ENCODE measurements around the gene ILF2. TPM values are rescaled to one million over a fixed set of nuclear protein-coding genes. Genes with fewer than 3 reads are reported as not detected.
A peak's percentile ranks its signal among the peaks of the same experiment; 100 is the strongest.
"Not testable (repeated sequence)": the region's sequence is repeated elsewhere in the genome, so short reads cannot be mapped to it uniquely, and the experiment has no call there.

The ILF2 gene
- total RNA-seq (2014; rRNA removed; shearing (Covaris generic)) = 617 and 629 TPM in 2 replicates

- peak; percentile 98 for DNase-seq (ENCODE audit: low read depth)
These were observed at the start of gene ILF2 for GRCh38 chr1:153670859-153671627. ILF2 (minus strand) TSS chr1:153670993; CDS start chr1:153670922, 71 bp downstream.

GRCh38 chr1:153717330-153717729 lies 46.5 kb upstream of the ILF2 start:
- no peak for DNase-seq (ENCODE audit: low read depth)

- DNase-seq (ENCODE audit: low read depth) = not testable (repeated sequence)
These were observed 45.4 kb upstream of the ILF2 start for GRCh38 chr1:153716211-153716610.

DNA sequence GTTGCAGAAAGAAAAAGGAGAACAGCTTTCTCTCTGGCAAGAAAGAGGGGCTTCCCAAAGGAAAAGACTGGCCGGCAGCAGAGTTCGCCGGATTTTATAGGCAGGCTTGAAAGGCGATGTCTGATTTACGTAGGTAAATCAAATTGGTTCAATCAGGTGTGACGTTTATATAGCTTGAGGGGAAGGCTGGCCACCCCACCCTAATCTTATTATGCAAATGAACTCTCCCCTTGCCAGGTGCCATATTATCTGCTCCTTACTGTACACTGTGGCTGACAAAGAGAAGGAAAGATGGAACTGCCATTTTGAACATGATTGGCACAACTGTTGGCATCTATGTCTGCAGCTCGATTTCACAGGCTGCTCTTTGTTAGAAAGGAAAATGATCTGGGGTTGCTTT lies 40.2 kb upstream of the ILF2 start:
- no peak for DNase-seq (ENCODE audit: low read depth)

DNA sequence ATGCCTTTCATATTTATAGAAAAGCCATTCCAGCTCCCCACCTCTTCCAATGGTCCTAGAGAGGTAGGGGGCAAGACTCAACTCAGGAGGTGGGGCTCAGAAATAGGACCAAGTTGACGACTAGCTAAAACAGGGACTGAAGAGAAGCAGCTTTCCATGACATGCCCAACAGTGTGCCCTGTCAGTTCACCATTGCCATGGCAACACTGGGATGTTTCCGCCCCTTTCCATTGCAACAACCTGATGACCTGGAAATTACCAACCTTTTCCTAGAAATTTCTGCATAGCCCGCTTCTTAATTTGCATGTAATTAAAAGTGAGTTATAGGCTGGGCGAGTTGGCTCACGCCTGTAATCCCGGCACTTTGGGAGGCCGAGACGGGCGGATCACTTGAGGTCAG lies 34.7 kb upstream of the ILF2 start:
- no peak for DNase-seq (ENCODE audit: low read depth)

GRCh38 chr1:153699768-153700167 lies 29.0 kb upstream of the ILF2 start:
- no peak for DNase-seq (ENCODE audit: low read depth)

DNA sequence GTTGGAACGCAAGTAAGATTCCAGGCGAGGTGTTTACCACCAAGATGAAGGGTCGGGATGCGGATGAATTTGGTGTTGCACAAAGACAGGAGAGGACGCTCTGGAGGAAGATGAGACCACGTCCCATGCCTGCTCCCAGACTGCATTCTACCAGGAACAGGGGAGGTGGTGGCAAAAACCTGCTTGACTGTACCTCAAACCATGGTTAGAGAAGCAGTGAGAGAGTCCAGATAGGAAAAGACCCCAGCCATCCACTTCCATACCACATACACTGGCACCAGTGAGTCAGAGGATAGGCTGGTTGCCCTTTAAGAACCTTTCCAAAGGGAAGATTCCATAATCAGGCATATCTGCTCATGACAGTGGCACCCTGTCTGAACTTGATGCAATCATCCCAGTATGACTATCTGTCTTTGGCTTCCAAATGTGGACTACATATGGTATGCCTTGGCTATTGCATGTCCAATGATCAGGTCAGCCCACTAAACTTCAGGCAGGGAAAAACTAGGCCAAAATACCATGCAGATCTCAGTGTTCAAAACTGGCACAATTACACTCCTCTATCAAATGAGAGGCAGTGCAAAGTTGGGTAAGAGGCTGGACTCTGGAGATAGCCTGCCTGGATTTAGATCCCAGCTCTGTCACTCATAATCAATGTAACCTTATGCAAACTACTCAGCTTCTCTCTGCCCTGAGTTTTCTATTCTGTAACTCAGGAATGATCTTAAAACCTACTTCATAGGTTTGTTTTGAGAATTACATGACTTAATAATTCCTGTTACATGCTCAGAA lies 28.3 kb upstream of the ILF2 start:
- DNase-seq (ENCODE audit: low read depth) = no peak

GRCh38 chr1:153698020-153698922 lies 27.5 kb upstream of the ILF2 start:
- DNase-seq (ENCODE audit: low read depth) = no peak

- peak; percentile 71 for DNase-seq (ENCODE audit: low read depth)
These were observed 26.6 kb upstream of the ILF2 start for GRCh38 chr1:153697191-153698019.

DNA sequence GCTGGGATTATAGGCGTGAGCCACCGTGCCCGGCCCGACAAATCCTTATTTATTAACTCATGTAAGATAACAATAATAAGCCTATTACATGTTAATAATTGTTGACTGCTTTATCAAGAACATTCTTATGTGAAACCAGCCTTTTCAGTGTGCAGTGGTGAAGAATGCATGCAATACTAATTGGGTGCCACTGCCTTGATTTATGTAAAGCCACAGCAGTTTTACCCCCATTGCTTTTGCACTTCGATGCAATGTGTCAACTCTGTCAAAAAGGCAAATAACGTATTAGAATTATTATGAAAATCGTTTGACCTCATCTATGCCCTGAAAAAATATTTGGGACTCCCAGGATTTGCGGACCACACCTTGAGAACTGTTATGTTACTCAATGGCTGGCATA lies 25.9 kb upstream of the ILF2 start:
- DNase-seq (ENCODE audit: low read depth) = no peak

- DNase-seq (ENCODE audit: low read depth) = no peak
These were observed 22.7 kb upstream of the ILF2 start for GRCh38 chr1:153693466-153693865.

DNA sequence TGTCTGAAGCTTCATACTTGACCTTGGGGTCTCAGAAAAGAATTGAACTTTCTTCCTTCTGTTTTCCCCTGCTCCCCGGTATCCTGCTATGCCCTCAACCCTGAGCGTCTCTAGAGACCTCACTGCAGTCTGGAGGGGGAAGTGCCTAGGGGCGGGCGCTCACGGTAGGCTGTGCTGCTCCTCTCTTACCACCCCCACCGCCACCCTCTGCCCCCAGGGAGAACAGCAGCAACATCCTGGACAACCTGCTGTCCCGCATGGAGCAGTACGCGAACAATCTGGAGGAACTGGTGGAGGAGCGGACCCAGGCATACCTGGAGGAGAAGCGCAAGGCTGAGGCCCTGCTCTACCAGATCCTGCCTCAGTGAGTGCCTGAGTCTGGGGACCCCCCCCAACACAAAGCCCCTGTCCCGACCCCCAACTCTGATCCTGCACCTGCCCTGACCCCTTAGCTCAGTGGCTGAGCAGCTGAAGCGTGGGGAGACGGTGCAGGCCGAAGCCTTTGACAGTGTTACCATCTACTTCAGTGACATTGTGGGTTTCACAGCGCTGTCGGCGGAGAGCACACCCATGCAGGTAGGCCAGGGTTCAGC lies 18.0 kb upstream of the ILF2 start:
- DNase-seq (ENCODE audit: low read depth) = no peak

DNA sequence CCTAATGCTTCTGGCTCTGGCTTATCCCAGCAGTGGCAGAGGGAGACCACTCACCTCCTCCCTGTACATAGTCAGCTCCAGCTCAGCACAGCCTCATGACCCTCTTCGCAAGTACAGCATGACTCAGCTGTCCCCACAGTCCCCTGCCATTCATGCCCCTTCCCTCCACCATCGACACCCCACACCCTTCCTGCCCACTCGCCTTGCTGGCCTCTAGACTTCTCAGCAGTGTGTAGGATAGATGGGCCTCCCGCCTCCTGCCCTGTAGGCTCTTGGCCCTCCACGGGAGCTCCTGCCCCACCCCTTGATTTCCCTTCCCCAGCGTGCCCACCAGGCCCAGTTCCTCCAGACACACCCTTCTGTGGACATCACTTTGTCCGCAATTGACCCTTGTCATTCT lies 17.5 kb upstream of the ILF2 start:
- DNase-seq (ENCODE audit: low read depth) = no peak

GRCh38 chr1:153687346-153688125 lies 16.7 kb upstream of the ILF2 start:
- DNase-seq (ENCODE audit: low read depth) = no peak

GRCh38 chr1:153685544-153686340 lies 14.9 kb upstream of the ILF2 start:
- no peak for DNase-seq (ENCODE audit: low read depth)

DNA sequence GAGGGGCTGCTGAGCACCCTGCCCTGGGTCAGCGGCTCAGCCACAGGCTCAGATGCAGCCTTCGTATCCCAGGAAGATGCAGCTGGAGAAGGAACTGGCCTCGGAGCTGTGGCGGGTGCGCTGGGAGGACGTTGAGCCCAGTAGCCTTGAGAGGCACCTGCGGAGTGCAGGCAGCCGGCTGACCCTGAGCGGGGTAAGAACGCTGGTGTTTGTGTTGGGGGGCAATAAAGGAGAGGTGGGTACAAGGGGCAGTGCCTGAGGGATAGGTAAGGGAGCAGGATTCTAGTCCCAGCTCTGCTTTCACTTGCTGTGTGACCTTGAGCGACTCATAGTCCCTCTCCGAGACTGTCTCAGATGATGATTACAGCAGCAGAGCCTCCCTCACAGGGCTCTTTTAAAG lies 14.1 kb upstream of the ILF2 start:
- no peak for DNase-seq (ENCODE audit: low read depth)

DNA sequence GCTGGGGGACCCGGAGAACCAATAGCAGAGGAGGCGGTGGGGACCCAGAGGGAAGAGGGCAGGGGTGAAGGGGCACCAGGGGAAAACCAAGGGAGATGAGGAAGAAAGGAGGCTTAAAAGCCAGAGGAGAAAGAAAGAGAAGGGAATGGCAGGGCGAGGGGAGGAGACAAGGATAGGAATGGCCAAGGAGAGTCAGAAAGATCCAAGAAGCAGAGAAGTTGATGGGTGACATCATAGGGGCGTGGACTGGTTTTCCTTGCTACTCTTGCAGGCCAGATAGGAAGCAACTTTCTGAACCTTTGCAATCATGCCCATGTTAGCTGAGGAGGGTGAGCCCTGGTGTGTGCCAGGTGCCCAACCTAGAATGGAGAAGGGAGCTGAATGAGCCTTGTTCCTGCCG lies 13.1 kb upstream of the ILF2 start:
- DNase-seq (ENCODE audit: low read depth) = no peak

GRCh38 chr1:153682730-153683129 lies 11.9 kb upstream of the ILF2 start:
- no peak for DNase-seq (ENCODE audit: low read depth)

- no peak for DNase-seq (ENCODE audit: low read depth)
These were observed 9.3 kb upstream of the ILF2 start for GRCh38 chr1:153680120-153680403.

Data from Daoy (cell line).